Measurements from ENCODE around the gene ZNF784.
"Not testable (repeated sequence)": the region's sequence is repeated elsewhere in the genome, so short reads cannot be mapped to it uniquely, and the experiment has no call there.

The ZNF784 gene

DNA sequence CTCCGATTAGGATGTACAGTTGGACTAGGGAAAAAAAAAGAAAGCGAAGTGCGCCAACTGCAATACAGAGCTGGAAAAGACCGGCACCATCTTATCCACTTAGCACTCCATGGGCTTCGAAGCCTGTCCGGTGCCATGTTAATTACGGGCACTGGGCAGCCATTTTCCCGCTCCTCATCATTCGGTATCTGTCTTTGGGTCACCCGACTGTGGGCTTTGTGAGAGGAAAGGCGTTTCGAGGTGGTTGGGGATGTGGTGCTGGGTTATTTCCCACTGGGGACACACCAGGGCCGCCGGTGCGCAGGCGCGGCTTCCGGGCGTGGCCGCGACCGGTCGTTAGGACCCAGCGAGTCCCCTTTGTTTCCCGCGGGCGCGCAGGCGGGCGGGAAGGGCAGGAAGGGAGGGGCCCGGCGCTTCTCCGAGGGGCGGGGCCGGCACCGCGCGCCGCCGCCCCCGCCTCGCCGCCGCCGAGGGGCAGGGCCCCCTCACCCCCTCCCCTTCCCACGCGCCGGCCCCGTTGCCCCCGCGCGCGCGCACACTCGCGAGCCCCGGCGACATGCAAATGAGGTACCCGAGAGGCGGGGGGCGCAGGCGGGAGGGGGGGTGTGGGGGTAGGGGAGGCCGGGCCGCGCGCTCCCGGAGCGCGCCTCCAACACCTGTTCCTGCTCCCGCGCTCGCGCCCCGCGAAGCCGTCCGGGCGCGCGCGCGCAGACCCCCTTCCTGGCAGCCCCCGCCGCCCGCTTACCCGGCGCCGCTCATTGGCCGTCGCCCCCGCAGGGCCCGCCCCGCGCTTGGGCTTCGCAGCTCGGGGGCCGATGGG is 24.3 kb downstream of the ZNF784 start, which contains the start of gene ZNF524:
Gene ZNF524, plus strand, starts transcription at position 447 of the 820 bp plus-strand sequence. CDS start 1,825 bp downstream, outside the sequence.
- peak; percentile 94 for DNase-seq

GRCh38 chr19:55599468-55599841 is 24.9 kb downstream of the ZNF784 start, which contains the start of gene FIZ1:
FIZ1 (minus strand) TSS chr19:55599517; CDS start chr19:55597865, 1,652 bp downstream.
- peak; percentile 94 for DNase-seq

DNA sequence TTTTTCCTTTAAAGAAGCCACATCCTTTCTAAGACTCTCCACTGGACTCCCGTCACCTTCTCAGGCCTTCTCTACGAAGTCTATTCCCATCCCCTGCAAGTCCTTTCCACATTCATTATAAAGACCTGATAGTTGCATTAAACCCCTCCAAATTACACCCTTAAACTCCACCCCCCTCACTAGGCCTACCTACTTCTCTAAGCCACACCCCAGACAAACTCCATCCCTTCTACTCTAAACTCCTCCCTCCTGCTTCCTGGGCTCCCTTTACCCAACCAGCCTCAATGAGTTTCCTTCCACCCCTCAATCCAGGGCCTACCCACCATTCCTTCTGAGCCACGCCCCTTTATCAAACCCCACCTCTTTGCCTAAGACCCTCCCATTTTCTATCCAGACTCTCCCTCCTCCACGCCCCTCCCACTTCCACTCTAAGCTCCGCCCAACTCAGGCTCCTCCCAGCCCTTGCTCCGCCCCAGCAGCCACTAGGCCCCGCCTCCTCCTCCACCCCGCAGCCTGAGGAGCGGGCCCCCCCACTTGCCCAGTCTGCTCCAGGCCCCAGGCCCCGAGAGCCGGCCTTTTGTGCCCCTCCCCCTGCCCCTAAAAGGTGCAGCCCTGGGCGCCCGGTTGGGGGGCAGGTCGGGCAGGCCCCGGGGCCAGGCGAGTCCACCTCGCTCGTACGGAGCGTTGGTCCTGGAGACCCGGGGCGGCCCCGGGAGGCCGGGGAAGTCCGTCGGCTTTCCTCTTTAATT is 25.5 kb downstream of the ZNF784 start:
- DNase-seq = peak; percentile 93

- DNase-seq = no peak
Measured at GRCh38 chr19:55598034-55598433, 26.3 kb downstream of the ZNF784 start.

GRCh38 chr19:55597501-55597921 is 26.9 kb downstream of the ZNF784 start:
- no peak for DNase-seq

DNA sequence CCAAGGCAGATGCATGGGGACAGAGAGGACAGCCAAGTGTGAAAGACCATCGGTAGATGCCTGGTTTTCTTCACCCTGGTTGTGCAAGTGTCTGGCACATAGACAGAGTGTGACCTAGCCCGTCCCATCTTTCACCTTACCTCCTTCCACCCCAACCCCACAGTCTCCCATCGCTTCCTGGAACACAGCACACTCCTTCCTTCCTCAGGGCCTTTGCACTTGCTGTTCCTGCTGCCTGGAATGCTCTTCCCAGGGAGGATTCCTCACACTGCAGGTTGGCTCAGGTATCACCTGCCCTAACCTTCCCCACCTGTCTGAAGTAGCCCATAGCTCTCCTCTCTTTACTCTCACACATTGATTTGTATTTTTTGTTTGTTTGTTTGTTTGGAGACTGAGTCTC is 28.1 kb downstream of the ZNF784 start:
- no peak for DNase-seq

DNA sequence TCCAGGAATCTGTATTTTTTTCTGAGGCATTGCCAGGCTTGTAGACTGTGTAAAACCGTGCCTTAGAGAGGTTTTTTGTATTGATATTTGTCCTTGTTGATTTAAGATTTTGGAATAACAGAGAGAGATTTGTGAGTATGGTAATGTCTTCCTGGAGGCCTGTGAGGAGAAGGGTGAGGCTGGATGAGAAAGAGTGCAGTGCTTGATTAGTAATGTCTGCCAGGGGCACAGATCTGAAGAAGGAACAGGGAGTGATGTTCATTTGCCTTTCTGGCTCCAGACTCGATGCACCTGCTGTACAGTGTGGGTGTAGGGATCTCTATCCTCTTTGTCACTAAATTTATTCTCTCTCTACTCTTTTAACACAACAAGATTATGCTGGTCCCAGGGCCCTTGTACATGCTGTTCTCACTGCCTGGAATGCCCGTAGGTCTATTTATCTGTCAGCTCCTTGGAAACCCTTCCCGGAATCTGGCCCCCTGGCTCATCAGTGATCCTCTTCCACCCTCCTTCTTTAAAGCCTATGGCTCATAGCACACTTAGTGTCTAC is 29.3 kb downstream of the ZNF784 start:
- no peak for DNase-seq

DNA sequence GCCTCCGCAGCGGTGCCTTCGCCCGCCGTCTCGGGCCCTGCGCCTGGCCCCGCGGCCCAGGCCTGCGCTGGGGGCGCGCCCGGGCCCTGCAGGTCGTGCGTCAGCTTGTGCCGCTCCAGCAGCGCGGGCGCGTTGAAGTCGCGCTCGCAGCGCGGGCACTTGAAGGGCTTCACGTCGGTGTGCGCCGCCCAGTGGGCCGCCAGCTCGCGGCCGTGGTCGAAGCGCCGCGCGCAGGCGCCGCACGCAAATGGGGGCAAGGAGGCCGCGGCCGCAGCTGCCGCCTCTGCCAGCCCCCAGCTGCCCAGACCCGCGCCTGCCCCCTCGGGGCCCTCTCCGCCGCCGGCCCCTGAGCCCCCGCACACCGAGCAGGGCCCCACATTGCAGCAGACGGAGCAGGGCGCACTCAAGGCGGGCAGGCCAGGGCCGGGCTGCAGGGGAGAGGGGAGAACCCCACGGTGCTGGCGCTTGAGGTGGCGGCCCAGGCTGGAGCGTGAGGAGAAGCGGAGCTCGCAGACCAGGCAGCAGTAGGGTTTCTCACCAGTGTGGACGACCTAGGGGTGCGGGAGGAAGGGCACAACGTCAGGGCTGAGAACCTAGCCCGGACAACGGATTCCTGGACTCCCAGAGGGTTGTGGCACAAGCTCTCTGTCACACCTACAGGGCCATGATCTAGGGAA is 31.1 kb downstream of the ZNF784 start:
- DNase-seq = no peak

DNA sequence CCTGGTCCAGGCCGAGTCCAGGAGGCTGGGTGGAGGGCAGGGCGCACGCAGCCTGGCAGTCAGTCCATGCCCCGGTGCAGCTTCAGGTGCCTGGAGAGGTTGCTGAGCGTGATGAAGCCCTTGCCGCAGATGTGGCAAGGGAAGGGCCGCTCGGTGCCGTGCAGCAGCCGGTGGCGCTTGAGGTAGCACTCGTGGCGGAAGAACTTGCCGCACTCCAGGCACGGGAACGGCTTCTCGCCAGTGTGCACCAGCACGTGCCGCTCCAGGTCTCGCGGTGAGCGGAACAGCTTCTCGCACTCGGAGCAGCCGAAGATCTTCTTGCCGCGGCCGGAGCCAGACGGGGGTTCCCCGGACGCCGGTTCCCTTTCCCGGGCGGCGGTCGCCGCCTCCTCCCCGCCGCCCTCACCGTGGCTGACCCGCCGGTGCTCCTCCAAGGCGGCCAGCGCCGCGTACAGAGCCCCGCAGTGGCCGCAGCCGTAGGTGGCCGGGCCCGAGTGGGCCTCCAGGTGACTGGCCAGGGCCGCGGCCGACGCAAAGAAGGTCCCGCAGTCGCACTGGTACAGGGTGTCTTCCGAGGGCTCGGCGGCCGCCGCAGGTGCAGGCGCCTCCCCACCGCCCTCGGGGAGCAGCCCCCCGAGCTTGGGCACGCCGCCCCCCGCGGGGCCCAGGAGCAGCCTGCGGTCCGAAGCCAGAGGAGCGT is 31.8 kb downstream of the ZNF784 start:
- DNase-seq = no peak

DNA sequence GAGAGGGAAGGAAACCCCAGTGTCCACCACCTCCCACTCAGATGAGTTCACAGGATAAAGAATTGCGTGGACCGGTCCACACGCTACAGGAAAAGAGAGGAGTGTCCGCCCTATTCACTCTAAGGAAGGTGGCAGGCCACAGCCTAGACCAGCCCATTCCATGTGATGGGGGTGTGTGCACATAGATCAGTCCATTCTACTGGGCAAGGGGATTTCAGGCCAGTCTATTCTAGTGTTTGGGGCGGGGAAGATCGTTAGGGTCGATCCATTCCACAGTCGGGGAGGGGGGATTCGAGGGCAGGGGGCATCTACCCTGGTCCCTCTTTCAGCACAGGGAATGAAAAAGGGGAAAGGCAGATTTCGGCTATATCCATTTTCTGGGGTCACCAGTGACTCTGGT is 32.8 kb downstream of the ZNF784 start:
- no peak for DNase-seq

GRCh38 chr19:55590617-55591016 is 33.7 kb downstream of the ZNF784 start:
- DNase-seq = no peak

- no peak for DNase-seq
Measured at GRCh38 chr19:55590109-55590508, 34.3 kb downstream of the ZNF784 start.

DNA sequence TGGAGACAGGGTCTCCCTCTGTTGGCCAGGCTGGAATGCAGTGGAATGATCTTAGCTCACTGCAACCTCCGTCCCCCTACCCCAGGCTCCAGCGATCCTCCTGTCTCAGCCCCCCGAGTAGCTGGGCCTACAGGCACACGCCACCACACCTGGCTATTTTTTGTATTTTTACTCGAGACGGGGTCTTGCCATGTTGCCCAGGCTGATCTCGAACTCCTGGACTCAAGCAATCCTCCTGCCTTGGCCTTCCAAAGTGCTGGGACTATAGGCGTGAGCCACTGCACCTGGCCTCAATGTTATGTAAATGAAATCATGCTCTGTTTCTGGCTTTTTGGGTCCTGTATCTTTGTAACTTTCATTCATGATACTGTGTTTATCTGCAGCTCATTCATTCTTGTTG is 35.6 kb downstream of the ZNF784 start:
- DNase-seq = no peak

- peak; percentile 94 for DNase-seq
Measured at GRCh38 chr19:55586976-55587668, 37.2 kb downstream of the ZNF784 start.

- DNase-seq = peak; percentile 67
Measured at GRCh38 chr19:55585658-55586339, 38.6 kb downstream of the ZNF784 start.

DNA sequence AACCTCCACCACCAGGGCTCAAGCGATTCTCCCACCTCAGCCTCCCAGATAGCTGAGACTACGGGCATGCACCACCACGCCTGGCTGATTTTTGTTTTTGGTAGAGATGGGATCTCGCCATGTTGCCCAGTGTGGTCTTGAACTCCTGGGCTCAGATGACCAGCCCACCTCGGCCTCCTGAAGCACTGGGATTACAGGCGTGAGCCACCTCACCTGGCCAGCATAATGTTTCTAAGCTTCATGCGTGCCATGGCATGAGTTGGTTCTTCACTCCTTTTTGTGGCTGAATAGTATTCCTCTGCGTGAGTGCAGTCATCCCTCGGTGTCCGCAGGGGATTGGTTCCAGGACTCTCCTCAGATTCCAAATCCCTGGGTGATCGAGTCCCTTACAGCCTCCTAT is 39.5 kb downstream of the ZNF784 start:
- DNase-seq = no peak

DNA sequence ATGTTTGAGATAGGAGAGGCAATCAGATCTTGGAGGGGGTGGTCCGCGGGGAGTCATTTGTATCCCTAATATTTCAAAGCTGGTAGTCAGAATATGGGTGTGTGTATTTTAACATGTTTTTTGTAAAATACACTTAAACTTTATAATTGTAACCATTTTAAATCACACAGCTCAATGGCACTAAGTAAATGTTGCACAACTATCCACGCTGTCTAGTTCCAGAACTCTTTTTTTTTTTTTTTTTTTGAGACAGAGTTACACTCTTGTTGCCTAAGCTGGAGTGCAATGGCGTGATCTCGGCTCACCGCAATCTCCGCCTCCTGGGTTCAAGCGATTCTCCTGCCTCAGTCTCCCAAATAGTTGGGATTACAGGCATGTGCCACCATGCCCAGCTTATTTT is 40.5 kb downstream of the ZNF784 start:
- not testable (repeated sequence) for DNase-seq

DNA sequence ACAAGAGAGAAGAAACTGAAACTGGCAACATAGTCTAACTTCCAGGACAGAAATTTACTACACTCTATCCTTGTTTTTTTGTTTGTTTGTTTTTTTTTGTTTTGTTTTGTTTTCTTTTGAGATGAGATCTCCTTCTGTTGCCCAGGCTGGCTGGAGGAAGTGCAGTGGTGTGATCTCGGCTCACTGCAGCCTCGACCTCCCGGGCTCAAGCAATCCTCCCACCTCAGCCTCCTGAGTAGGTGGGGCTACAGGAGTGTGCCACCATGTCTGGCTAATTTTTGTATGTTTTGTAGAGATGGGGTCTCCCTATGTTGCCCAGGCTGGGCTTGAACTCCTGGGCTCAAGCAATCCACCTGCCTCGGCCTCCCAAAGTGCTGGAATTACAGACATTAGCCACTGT is 42.1 kb downstream of the ZNF784 start:
- not testable (repeated sequence) for DNase-seq

GRCh38 chr19:55581823-55582223 is 42.5 kb downstream of the ZNF784 start:
- DNase-seq = peak; percentile 99

DNA sequence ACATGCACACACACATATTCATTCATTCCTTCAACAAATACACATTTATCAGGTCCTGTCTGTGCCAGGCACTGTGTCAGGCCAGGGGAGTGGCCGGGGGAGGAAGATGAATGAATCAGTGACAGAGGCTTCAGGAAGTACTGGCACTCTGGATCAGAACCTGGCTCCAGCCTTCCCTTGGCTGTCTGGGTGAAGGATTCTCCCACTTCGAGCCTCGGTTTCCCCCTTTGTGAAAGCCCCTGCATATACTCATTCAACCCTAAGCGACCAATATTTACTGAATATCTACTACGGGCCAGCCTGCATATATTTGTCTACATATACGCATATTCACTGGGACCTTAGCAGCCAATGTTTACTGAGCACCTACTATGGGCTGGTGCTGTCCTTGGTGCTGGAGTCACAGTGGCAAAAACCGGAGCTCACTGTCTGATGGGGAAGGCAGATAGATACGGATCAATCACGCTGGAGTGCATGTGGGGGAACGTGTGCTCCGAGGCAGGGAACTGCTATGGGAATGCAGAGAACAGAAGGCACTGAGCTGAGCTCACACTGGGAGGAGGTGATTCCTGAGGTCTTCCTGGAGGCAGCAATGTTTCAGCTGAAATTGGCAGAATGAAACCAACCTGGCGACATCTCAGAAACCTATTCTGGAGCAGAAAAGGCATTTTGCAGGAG is 43.1 kb downstream of the ZNF784 start:
- no peak for DNase-seq
